Activated T-cell treated with anti-CD3 and anti-CD28 coated beads, Interleukin-2, amount 50 U/mL, for 24 hours (primary cell): ENCODE measurements around the gene HK1.

Experiments
- DNase-seq: peaks from one replicate; pipeline ENCODE4 v3.0.0-alpha.2; 2020
- H3K27ac Mint-ChIP-seq: 2 replicates; pipeline ENCODE4 v1.8.0; 2020; ENCODE audit warnings: mild to moderate bottlenecking, mixed read lengths
- H3K27me3 Mint-ChIP-seq: 2 replicates; pipeline ENCODE4 v1.8.0; 2020; ENCODE audit warnings: mixed read lengths
- H3K36me3 Mint-ChIP-seq: 2 replicates; pipeline ENCODE4 v1.8.0; 2020; ENCODE audit warnings: low read depth, mixed read lengths
- H3K4me1 Mint-ChIP-seq: 2 replicates; pipeline ENCODE4 v1.8.0; 2020; ENCODE audit warnings: low read depth, mixed read lengths
- H3K4me3 Mint-ChIP-seq: 2 replicates; pipeline ENCODE4 v1.8.0; 2020; ENCODE audit warnings: mild to moderate bottlenecking, moderate library complexity, mixed read lengths
- H3K9me3 Mint-ChIP-seq: 2 replicates; pipeline ENCODE4 v1.8.0; 2020; ENCODE audit warnings: mixed read lengths

The HK1 gene

GRCh38 chr10:69278446-69278963, at the start of gene HK1:
HK1 (plus strand) TSS chr10:69278496.
- no peak for DNase-seq
- Mint-ChIP-seq H3K4me1 (no peaks in the 10 kb centered on the region), H3K4me3 (no peak within 1 kb of the TSS), H3K36me3 (no peaks in the 10 kb centered on the region), H3K27me3 (no peaks in the 10 kb centered on the region), H3K9me3 (no peaks in the 10 kb centered on the region), H3K27ac (no peak within 1 kb of the TSS)

- H3K4me1 Mint-ChIP-seq, result peaks cover 47% of the 10 kb centered on the region
- no peaks in the 10 kb centered on the region for H3K9me3 Mint-ChIP-seq
- no peak for DNase-seq
- H3K27me3 Mint-ChIP-seq, result no peaks in the 10 kb centered on the region
- peak overlapping the region; percentile 86 for H3K27ac Mint-ChIP-seq
- no peaks in the 10 kb centered on the region for H3K36me3 Mint-ChIP-seq
- peak overlapping the region; percentile 66 for H3K4me3 Mint-ChIP-seq
Observed at GRCh38 chr10:69229616-69229916, 48.7 kb upstream of the HK1 start.

GRCh38 chr10:69230128-69230527, 48.2 kb upstream of the HK1 start:
- DNase-seq, result no peak
- Mint-ChIP-seq H3K27ac (peak overlapping the region; percentile 86), H3K4me1 (peaks cover 42% of the 10 kb centered on the region), H3K36me3 (no peaks in the 10 kb centered on the region), H3K4me3 (no peak overlapping the region), H3K27me3 (no peaks in the 10 kb centered on the region), H3K9me3 (no peaks in the 10 kb centered on the region)

- peaks cover 38% of the 10 kb centered on the region for H3K4me1 Mint-ChIP-seq
- no peaks in the 10 kb centered on the region for H3K36me3 Mint-ChIP-seq
- H3K27ac Mint-ChIP-seq, result no peak overlapping the region
- no peak for DNase-seq
- H3K4me3 Mint-ChIP-seq, result no peak overlapping the region
- no peaks in the 10 kb centered on the region for H3K9me3 Mint-ChIP-seq
- H3K27me3 Mint-ChIP-seq, result no peaks in the 10 kb centered on the region
Observed at GRCh38 chr10:69232252-69232651, 46.0 kb upstream of the HK1 start.

GRCh38 chr10:69232736-69233480, 45.4 kb upstream of the HK1 start:
- no peaks in the 10 kb centered on the region for H3K27me3 Mint-ChIP-seq
- H3K4me3 Mint-ChIP-seq, result no peak overlapping the region
- no peak overlapping the region for H3K27ac Mint-ChIP-seq

GRCh38 chr10:69234447-69234846, 43.8 kb upstream of the HK1 start:
- DNase-seq, result no peak
- no peak overlapping the region for H3K27ac Mint-ChIP-seq
- peaks cover 23% of the 10 kb centered on the region for H3K4me1 Mint-ChIP-seq

More at GRCh38 chr10:69232736-69233480, 45.4 kb upstream of the HK1 start:
- Mint-ChIP-seq H3K36me3 (no peaks in the 10 kb centered on the region), H3K4me1 (peaks cover 39% of the 10 kb centered on the region), H3K9me3 (no peaks in the 10 kb centered on the region)
- no peak for DNase-seq

GRCh38 chr10:69237528-69238159, 40.7 kb upstream of the HK1 start:
- Mint-ChIP-seq H3K27me3 (no peaks in the 10 kb centered on the region), H3K9me3 (no peaks in the 10 kb centered on the region), H3K4me3 (no peak overlapping the region), H3K4me1 (peaks cover 15% of the 10 kb centered on the region), H3K36me3 (no peaks in the 10 kb centered on the region), H3K27ac (no peak overlapping the region)
- peak; percentile 93 for DNase-seq

More at GRCh38 chr10:69234447-69234846, 43.8 kb upstream of the HK1 start:
- no peaks in the 10 kb centered on the region for H3K9me3 Mint-ChIP-seq
- no peak overlapping the region for H3K4me3 Mint-ChIP-seq
- no peaks in the 10 kb centered on the region for H3K36me3 Mint-ChIP-seq
- no peaks in the 10 kb centered on the region for H3K27me3 Mint-ChIP-seq

GRCh38 chr10:69239136-69239535, 39.2 kb upstream of the HK1 start:
- no peak for DNase-seq
- H3K9me3 Mint-ChIP-seq, result no peaks in the 10 kb centered on the region
- H3K27me3 Mint-ChIP-seq, result no peaks in the 10 kb centered on the region
- no peak overlapping the region for H3K27ac Mint-ChIP-seq
- no peak overlapping the region for H3K4me3 Mint-ChIP-seq
- peaks cover 8% of the 10 kb centered on the region for H3K4me1 Mint-ChIP-seq
- no peaks in the 10 kb centered on the region for H3K36me3 Mint-ChIP-seq

GRCh38 chr10:69239816-69240434, 38.4 kb upstream of the HK1 start:
- Mint-ChIP-seq H3K36me3 (no peaks in the 10 kb centered on the region), H3K4me3 (no peak overlapping the region), H3K27me3 (no peaks in the 10 kb centered on the region), H3K9me3 (no peaks in the 10 kb centered on the region), H3K4me1 (peaks cover 8% of the 10 kb centered on the region), H3K27ac (no peak overlapping the region)
- DNase-seq, result no peak

GRCh38 chr10:69240455-69240854, 37.8 kb upstream of the HK1 start:
- no peaks in the 10 kb centered on the region for H3K9me3 Mint-ChIP-seq
- no peak overlapping the region for H3K27ac Mint-ChIP-seq

GRCh38 chr10:69241575-69241974, 36.7 kb upstream of the HK1 start:
- Mint-ChIP-seq H3K36me3 (no peaks in the 10 kb centered on the region), H3K27me3 (no peaks in the 10 kb centered on the region), H3K4me3 (no peak overlapping the region), H3K27ac (no peak overlapping the region), H3K9me3 (no peaks in the 10 kb centered on the region), H3K4me1 (peaks cover 8% of the 10 kb centered on the region)
- DNase-seq, result no peak

More at GRCh38 chr10:69240455-69240854, 37.8 kb upstream of the HK1 start:
- H3K36me3 Mint-ChIP-seq, result no peaks in the 10 kb centered on the region
- peaks cover 8% of the 10 kb centered on the region for H3K4me1 Mint-ChIP-seq
- H3K4me3 Mint-ChIP-seq, result no peak overlapping the region
- DNase-seq, result no peak
- H3K27me3 Mint-ChIP-seq, result no peaks in the 10 kb centered on the region

- no peaks in the 10 kb centered on the region for H3K27me3 Mint-ChIP-seq
- no peak overlapping the region for H3K27ac Mint-ChIP-seq
- H3K9me3 Mint-ChIP-seq, result no peaks in the 10 kb centered on the region
- no peak overlapping the region for H3K4me3 Mint-ChIP-seq
- peaks cover 5% of the 10 kb centered on the region for H3K4me1 Mint-ChIP-seq
- H3K36me3 Mint-ChIP-seq, result no peaks in the 10 kb centered on the region
- no peak for DNase-seq
Observed at GRCh38 chr10:69242040-69242851, 36.0 kb upstream of the HK1 start.

- DNase-seq, result no peak
- Mint-ChIP-seq H3K4me3 (no peak overlapping the region), H3K27ac (no peak overlapping the region), H3K9me3 (no peaks in the 10 kb centered on the region), H3K4me1 (peaks cover under 1% of the 10 kb centered on the region), H3K27me3 (no peaks in the 10 kb centered on the region), H3K36me3 (no peaks in the 10 kb centered on the region)
Observed at GRCh38 chr10:69242852-69243212, 35.5 kb upstream of the HK1 start.

- Mint-ChIP-seq H3K4me1 (no peaks in the 10 kb centered on the region), H3K27ac (no peak overlapping the region), H3K36me3 (no peaks in the 10 kb centered on the region)
Observed at GRCh38 chr10:69243817-69244216, 34.5 kb upstream of the HK1 start.

More at GRCh38 chr10:69243817-69244216, 34.5 kb upstream of the HK1 start:
- Mint-ChIP-seq H3K4me3 (no peak overlapping the region), H3K27me3 (no peaks in the 10 kb centered on the region), H3K9me3 (no peaks in the 10 kb centered on the region)
- DNase-seq, result no peak
